D341Med (cell line): ENCODE data around the gene IDE.
"Not testable (repeated sequence)": the region's sequence is repeated elsewhere in the genome, so short reads cannot be mapped to it uniquely, and the experiment has no call there.

Experiments used
- DNase-seq: peaks from one replicate; pipeline ENCODE4 v3.0.0; 2012; ENCODE audit warnings: low spot score

IDE gene

DNA sequence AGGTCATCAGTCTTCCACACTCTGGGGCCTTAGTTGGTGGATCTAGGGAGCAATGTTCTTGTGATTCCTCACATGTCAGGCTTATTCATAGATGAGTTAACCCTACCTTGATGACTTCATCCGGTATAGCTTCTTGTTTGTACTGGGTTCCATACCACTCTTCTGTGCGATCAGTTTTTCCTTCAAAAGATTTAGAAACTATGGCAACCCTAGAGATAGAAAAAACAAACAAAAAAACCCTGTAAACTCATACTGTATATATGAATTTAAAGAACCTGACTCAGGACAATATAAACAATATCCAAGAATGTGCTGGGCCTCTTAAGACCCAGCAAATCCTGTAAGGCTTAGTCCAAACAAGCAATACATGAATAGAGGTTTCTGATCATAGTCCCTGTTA is 83.5 kb downstream of the IDE start:
- DNase-seq = no peak

DNA sequence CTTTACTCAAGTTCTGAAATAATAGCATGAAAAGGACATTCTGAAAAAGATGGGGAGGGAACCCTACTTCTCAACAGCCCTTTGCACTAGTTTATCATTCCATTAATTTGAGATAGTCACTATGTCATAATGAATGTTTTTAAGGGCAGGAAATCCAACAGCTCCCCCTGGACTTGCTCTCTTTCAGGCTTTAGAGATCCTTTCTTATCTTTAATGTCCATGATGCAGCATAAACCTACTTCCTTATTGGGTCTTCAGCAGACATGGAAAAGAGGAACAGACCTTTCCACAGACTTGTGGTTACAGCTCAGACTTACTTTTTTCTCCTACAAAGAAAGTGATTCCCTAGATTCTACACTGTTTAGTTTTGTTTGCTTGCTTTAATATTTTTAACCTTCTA is 87.3 kb downstream of the IDE start:
- DNase-seq = no peak

DNA sequence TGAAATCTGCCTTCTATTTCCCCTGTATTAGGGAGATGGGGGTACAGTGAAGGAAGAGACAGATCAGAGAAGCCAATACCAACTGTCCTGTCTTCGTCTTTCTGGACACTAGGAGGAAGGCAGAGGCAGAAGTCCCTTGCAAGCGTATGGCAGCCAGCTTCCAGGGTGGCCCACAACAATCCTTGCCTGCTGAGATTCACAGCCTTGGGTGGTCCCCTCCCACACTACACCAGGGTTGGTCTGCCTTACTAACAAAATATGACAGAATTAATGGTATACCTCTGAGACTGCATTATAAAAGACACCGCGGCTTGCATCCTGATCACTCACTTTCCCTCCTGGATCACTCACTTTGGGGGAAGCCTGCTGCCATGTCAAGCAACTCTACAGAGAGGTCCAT is 90.4 kb downstream of the IDE start:
- no peak for DNase-seq

DNA sequence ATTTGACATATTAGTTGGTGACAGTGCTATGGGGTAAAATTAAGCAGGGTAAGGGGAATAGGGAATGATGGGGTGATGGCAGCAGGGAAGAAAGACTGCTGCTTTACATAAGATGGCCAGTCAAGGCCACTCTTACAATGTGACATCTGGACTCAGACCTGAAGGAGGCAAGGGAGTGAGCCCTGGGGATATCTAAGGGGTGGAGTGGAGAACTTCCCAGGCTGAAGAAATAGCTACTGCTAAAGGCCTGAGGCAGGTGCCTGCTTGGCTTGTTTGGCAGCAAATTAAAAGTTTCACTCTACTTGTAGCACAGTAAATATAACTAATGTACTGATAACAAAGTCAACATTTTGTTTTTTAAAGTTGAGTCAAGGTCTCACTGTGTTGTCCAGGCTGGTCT is 93.5 kb downstream of the IDE start:
- no peak for DNase-seq

DNA sequence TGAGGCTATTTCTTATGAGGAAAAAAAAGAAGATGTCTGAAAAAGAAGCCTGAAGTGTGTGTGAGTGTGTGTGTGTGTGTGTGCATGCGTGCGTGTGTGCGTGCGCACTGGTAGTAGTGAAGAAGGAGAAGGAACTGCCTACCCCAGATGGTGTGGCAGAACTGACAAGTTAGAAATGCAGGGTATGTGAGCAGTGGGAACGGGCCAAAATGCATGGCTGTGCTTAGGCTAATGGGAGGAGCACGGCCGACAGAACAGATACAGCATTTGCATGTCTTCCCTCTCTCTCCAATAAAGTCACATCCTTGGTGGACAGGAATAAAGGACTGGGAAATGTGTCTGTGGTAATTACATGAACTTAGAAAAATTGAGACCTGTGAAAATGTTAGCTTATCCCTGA is 94.3 kb downstream of the IDE start:
- no peak for DNase-seq

DNA sequence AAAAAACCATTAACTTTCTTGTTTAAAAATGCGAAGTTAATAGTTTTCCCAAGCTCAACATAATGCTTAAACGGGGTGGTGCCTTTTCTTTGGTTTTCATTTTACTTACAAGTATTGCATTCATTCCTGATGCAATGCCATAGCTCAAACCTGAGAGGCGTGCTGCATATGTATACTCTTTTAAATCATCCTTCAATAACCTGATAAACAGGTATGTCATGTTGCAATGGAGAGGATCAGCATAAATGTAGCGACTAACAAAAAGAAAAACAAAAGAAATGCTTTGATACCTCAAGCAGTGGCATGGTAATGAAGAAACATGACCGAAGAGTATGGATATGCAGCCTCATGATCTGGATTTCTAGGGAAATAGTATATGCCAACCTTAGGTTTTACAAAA is 95.4 kb downstream of the IDE start:
- DNase-seq = no peak

DNA sequence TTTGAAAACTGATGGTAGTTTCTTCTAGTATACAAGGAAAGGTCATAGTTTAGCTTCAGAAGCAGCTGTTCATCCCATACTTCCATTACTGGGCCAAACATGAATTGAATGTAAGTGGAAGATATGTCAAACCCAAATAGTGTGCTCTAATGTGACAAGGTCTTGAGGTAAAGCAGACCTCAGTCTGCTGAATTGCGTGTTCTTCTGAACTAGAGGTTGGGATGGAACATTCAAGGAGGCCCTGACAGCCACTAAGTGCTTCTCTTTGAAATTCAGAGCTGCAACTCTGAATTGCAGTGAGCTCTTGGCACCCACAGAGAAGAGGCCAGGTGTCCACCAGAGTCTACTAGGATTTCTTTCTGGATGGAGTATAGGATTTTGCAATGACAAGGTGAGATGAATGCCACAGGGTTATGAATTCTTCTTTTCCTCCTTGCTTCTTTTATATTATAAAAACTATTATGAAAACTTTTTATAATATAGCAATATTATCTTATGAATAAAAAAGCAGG is 98.5 kb downstream of the IDE start:
- no peak for DNase-seq

DNA sequence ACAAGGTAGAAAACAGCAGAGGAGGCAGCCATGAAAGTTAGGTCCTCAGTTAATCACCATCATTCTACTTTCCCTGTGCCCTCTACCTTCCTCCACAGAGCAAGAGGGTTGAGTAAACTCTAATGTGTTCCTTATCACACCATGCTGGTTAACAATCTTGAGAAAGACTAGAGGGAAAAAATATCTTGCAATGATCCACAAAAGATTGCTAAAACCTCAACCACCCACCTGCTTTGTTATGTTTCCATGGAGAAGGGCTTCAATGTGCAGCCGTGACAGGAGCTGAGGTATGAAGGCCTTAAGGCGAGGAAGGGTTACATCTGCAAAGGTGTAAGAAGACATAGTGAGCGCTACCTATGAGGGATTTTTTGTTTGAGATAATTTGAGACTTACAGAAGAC is 103.9 kb downstream of the IDE start:
- DNase-seq = no peak

DNA sequence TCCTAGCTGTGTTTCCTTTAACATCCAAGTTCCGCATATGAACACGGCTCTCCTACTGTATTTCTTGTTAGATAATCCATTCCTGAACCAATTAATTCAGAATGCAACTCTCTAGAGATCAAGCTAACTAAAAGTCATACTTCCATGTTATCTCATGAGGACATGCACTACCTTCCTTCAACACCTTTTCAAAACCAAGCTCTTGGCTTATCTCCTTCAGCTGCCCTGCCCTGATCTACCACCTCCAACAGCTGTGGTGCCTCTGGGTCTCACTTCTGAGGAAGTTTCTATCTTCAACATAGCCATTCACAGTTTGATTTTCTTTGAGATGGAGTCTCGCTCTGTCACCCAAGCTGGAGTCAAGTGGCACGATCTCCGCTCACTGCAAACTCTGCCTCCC is 109.5 kb downstream of the IDE start:
- no peak for DNase-seq

DNA sequence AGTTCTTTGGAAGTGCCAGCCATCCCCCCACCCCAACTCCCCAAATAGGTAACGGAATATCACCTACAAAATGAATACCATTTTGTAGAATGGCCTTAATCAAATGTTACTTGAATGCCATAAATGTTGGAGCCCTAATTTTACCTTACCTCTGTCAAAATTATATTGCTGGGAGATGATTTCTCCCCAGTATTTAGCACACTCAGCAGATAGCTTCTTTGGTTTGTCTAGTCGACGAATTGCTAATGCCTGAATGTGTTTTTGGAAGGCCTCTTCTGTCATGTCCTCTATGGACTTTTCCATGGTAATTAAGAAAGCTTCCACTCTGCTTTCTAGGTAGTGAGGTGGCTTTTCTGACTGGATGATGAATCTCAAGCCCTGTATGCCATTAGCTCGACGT is 110.3 kb downstream of the IDE start:
- DNase-seq = no peak

DNA sequence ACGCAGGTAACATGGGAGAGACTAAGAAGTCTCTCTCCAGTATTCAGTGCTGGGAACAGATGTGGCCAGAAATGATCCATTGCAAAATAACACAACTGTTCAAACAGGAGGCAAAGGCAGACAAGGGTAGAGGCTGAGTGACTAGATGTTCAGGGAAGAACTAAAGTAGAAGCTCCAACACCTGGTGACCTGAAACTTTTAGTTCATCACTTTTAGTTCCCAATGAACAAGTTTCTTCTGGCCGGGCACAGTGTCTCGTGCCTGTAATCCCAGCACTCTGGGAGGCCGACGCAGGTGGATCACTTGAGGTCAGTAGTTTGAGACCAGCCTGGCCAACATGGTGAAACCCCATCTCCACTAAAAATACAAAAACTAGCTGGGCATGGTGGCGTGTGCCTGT is 118.9 kb downstream of the IDE start:
- not testable (repeated sequence) for DNase-seq

DNA sequence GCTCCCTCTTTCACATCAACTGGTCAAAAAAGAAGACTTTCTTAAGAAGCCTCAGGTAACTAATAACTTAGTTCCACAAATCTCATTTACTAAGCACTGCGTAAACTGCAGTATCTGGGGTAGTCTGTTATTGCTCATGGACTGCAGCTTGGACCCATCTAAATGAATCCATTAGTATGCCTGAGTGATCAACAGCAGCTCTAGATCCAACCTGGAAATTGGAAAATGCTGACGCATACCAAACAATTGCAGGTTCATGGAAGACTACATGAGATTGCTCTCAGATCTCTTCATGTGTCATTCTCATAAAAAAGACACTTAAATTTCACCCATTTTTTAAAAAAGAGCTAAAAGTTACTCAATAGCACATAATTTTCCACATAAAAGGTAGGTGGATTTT is 121.6 kb downstream of the IDE start:
- DNase-seq = no peak

DNA sequence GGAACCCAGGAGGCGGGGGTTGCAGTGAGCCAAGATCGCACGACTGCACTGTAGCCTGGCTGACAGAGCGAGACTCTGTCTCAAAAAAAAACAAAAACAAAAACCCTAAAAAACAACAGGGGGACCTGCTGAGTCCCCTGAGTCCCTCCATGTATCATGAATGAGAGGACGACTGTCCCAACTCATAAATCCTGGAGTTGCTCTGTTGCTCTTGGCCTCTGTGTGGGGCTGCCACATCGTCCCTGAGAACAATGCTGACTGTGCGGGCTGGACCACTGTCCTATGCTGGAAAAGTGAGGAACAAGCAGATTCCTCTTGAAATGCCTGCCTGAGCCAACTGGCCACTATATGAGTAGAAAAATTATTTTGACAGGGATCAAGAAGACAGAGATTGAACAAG is 122.5 kb downstream of the IDE start:
- no peak for DNase-seq

DNA sequence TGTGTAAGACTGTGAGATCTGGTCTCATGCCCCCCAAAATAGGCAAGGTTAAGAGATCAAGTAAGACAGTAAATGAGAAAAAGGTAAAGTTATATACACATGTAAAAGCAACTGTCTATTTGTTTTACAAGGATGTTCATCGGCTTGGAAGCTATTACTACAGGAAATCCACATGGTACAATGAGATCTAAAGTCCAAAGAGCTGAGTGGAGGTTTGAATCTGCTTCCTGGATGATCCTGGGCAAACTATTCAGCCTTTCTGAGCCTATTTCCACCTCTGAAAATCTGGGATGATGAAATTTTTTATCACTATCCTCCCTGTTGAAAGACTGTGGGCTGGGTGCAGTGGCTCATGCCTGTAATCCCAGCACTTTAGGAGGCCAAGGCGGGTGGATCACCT is 123.0 kb downstream of the IDE start:
- no peak for DNase-seq

DNA sequence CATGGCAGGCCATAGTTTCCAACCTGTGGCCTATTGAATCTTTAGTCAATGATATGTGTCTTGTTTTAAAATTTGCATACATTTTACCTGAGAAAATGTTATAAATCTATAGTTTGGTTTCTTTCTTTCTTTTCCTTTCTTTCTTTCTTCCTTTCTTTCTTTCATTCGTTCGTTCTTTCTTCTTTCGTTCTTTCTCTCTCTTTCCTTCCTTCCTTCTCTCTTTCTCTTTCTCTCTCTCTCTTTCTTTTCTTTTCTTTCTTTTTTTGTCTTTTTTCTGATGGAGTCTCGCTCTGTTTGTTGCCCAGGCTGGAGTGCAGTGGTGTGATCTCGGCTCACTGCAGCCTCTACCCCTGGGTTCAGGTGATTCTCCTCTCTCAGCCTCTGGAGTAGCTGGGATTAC is 133.3 kb downstream of the IDE start:
- no peak for DNase-seq

DNA sequence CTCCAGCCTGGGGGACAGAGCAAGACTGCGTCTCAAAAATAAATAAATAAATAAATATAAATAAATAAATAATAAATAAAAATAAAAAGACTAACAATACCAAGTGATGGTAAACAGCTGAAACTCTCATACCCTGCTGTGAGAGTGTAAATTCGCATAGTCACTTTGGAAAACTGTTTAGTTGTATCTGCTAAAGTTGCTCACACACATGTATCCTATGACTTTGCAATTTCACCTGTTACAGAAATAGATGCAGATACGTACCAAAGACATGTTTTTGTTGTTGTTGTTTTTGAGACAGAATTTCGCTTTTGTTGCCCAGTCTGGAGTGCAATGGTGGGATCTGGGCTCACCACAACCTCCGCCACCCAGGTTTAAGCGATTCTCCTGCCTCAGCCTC is 135.7 kb downstream of the IDE start:
- no peak for DNase-seq

DNA sequence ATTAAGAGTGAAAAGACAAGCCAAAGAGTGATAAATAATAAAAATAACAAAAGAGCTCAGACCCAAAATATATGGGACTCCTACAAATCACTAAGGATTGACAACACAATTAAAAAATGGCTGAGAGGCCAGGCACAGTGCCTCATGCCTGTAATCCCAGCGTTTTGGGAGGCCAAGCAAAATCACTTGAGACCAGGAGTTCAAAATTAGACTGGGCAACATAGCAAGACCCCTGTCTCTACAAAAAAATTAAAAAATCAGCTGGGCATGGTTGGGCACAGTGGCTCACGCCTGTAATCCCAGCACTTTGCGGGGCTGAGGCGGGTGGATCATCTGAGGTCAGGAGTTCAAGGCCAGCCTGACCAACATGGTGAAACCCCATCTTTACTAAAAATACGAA is 137.3 kb downstream of the IDE start:
- DNase-seq = no peak

DNA sequence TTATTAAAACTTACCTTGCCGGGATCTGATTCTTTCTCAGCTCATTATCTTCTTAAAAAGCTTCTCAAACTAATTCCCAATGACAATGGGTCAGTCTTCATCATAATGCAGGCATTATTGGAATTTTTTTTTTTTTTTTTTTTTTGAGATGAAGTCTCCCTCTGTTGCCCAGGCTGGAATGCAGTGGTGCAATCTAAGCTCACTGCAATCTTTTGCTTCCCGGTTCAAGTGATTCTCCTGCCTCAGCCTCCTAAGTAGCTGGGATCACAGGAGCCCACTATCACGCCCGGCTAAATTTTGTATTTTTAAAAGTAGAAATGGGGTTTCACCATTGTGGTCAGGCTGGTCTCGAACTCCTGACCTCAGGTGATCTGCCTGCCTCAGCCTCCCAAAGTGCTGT is 137.8 kb downstream of the IDE start:
- DNase-seq = not testable (repeated sequence)

DNA sequence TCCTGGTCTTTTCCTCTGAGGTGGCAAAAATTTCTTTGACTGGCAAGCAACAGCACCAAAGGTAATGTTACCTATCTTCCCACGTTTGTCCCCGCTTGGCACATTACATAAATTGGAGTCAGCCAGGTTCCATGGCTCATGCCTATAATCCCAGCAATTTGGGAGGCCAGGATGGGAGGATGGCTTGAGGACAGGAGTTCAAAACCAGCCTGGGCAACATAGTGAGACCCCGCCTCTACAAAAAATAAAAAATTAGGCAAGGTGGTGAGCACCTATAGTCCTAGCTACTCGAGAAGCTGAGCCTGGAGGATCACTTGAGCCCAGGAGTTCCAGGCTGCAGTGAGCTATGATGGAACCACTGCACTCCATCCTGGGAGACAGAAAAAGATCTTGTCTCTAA is 139.5 kb downstream of the IDE start:
- DNase-seq = no peak

DNA sequence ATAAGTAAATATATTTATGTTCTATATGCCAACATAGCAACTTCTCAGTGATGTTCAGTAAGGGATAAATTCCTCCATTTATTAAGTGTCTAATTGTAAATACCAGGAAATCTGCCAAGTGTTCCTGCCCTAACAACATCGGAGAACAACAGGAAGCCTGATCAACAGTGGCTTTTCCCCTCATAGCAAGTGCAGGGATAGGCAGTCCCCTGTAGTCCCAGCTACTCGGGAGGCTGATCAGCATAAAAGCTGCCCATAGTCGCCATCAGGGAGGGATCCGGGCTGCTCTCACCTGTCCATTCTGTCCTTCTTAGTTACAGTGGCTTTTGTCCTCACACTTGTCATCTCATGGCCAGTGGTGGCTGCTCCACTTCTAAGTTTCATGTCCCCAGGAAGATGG is 141.3 kb downstream of the IDE start:
- DNase-seq = no peak

DNA sequence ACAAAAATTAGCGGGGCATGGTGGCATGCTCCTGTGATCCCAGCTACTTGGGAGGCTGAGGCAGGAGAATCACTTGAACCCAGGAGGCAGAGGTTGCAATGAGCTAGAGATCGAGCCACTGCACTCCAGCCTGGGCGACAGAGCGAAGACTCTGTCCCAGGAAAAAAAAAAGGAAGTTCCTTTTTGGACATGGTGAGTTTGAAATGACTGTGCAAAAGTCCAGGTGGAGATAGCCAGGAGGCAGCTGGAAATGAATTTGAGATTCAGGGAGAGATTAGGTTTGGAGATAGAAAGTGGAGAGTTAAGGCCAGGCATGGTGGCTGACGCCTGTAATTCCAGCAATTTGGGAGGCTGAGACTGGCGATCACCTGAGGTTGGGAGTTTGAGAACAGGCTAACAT is 143.8 kb downstream of the IDE start:
- DNase-seq = no peak

DNA sequence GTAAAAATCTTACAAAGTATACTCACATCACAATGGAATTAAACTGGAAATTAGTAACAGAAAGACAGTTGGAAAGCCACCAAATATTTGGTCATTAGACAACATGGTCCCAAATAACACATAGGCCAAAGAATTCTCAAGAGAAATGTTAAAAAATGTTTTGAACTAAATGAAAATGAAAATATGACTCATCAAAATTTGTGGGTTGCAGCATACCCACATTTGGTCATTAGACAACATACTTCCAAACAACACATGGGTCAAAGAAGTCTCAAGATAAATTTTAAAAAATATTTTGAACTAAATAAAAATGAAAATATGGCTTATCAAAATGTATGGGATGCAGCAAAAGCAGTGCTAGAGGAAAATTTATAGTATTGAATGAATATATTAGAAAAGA is 152.3 kb downstream of the IDE start:
- no peak for DNase-seq

DNA sequence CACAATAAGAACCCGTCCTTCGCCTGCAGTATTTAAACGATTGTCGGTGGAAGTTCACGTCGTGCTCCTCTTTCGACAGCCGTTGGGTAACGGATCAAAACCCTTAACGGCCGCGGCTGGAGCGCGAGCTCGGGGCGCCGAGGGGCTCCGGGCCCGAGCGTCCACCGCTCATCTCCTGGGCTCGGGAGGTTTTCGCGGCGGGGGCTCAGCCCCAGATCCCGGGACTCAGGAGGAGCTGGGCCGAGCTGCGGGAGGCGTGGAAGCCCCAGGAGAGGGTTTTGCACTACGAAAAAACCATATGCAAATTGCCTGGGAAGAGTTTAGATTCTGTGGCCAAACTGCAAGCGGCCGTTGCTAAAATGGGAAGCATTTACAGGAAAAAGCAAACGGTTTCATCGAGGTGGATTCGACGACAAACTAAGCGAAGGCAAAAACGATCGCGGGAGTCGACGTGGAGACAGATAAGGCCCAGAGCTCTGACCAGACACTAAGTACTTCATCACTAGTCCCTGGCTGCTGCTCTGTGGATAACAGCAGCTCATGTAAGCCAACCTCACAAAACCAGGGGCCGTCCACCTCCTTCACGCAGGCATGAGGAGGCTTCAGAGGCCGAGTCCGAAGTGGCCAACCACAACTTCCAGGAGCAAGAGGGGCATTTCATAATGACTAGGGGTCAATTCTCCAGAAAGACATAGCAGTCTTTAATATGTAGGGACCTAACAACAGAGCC is 153.2 kb downstream of the IDE start:
- DNase-seq = no peak

DNA sequence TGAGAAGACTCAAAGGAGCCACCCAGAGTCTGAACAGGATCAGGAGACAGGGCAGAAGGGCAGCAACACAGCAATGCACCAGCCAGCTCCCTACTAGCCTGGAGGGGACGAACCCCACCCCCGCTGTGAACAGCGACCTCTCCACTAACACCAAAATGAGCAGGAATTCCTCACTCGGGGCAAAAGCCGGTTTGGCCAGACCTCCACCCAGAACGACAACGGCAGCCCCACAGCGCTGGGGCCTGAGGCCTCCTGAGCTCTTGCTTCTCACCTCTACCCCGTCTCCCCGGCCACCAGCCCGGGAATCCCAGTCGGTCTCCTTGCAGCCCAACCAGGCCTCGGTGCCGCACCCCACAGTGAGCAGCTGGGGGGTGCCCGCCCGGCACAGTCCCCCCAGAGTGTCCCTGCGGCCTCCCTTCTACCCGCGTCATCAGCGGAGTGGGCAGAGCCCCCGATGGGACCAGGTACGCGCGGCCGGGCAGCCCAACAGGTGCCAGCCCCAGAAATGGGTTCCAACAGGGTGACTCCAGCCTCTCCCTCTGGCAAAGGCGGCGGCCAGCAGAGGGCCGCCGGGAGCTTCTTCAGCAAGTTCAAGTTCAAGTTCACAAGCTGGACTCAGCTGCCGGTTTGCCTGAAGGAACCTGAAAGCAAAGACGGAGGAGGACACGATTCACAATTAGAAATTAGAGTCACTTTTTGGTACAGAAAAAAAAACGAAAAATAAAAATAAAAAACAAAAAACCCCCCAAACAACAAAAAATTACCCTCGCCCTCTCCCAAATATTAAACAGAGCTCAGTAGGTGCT is 153.9 kb downstream of the IDE start:
- no peak for DNase-seq
